GM23248 (cell line): ENCODE measurements around the gene USP48.

Source experiments
- EZH2 ChIP-seq: fragments of 200-600 bp; sonication (generic); IDR thresholded peaks from 2 replicates; pipeline ENCODE4 v1.6.1; 2018; ENCODE audit warnings: antibody characterized with exemption, mild to moderate bottlenecking; ENCODE audit not compliant: insufficient read depth, poor library complexity, severe bottlenecking
- EZH2phosphoT487 ChIP-seq: fragments of 200-600 bp; sonication (generic); IDR thresholded peaks from 2 replicates; pipeline ENCODE4 v1.6.1; 2018; ENCODE audit warnings: antibody characterized with exemption, moderate library complexity, mild to moderate bottlenecking, low read depth; ENCODE audit not compliant: insufficient read depth

DNA sequence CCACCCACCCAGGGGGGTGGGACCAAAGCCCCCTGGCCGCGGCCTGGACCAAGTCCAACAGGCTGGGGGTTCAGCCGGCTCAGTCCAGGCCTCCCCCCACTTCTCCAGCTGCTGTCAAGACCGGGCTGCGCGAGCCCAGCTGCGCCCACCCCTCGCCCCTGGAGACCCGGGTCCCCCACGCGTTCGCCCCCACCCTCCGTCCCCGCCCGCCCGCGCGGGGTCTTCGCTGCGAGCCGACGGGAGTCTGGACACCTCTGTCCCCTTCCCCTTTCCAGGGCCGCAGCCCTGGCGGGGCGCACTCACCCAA lies 114.0 kb downstream of the USP48 start:
- TF ChIP-seq EZH2phosphoT487 (no peak), EZH2 (no peak)
